Measurements from ENCODE around the gene SPTBN5.

The SPTBN5 gene

DNA sequence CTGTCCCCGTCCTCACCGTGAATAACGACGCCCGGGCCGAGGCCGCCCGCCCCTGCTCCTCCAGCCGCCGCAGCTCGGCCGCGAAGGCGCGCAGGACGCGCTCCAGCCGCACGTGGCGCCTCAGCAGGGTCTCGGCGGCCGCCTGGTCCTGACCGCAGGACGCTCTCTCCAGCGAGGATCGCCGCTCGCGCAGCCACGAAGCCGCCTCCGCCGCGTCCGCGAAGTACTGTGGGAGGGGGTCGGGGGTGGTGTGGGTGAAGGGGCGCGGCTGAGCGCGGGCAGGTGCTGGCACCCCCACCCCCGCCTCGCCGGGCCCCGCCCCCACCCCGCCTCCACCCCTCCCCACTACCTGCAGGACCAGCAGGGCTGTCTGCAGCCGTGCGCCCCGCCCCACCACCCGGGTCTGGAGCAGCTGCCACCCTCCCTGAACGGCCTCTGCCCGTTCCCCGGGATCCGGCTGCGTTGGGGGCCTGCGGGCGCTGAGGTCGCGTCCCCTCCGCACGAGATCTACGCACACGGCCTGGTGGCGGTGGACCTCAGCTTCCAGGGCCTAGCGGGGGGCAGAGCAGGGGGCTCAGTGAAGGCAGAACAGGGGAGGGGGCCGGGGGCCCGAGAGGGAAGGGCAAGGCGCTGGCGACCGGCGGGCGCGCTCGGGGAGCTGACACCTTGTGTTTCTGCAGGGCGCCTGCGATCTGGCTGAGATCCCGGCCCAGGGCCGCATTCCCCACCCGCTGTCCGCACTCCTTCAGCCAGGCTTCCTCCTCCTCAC is 11.7 kb downstream of the SPTBN5 start:
- H3K4me3 ChIP-seq (ENCODE audit: low read length), result no peak overlapping the region
- H2AFZ ChIP-seq (ENCODE audit: low read length), result no peak overlapping the region
- no peak overlapping the region for H3K27ac ChIP-seq (ENCODE audit: low read length)
- no peaks in the 10 kb centered on the region for H3K4me1 ChIP-seq (ENCODE audit: low read length)
- no peaks in the 10 kb centered on the region for H3K36me3 ChIP-seq (replicated peaks; ENCODE audit: insufficient read depth, low read length)
- no peak overlapping the region for H3K9ac ChIP-seq (ENCODE audit: low read length)
- H3K4me2 ChIP-seq (ENCODE audit: low read depth, low read length), result no peak overlapping the region
- no peaks in the 10 kb centered on the region for H4K20me1 ChIP-seq (ENCODE audit: insufficient read depth, low read length)
- no peaks in the 10 kb centered on the region for H3K9me2 ChIP-seq (replicated peaks; ENCODE audit: insufficient read depth, low read length)
- H3K9me3 ChIP-seq (replicated peaks; ENCODE audit: insufficient read depth, low read length), result no peaks in the 10 kb centered on the region
- DNase-seq, result no peak
- TF ChIP-seq EZH2phosphoT487 (IDR thresholded peaks at IDR 0.05; ENCODE audit: low read length) (no peak), EZH2 (optimal IDR thresholded peaks at IDR 0.05; ENCODE audit: low read depth, low read length) (no peak)
- TF ChIP-seq, protein P1, sequence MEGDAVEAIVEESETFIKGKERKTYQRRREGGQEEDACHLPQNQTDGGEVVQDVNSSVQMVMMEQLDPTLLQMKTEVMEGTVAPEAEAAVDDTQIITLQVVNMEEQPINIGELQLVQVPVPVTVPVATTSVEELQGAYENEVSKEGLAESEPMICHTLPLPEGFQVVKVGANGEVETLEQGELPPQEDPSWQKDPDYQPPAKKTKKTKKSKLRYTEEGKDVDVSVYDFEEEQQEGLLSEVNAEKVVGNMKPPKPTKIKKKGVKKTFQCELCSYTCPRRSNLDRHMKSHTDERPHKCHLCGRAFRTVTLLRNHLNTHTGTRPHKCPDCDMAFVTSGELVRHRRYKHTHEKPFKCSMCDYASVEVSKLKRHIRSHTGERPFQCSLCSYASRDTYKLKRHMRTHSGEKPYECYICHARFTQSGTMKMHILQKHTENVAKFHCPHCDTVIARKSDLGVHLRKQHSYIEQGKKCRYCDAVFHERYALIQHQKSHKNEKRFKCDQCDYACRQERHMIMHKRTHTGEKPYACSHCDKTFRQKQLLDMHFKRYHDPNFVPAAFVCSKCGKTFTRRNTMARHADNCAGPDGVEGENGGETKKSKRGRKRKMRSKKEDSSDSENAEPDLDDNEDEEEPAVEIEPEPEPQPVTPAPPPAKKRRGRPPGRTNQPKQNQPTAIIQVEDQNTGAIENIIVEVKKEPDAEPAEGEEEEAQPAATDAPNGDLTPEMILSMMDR (IDR thresholded peaks at IDR 0.05; ENCODE audit: low read length), result no peak
- no peaks in the 10 kb centered on the region for H3F3A ChIP-seq (ENCODE audit: insufficient read depth, low read length)
- H3K27me3 ChIP-seq (replicated peaks; ENCODE audit: insufficient read depth, low read length), result no peaks in the 10 kb centered on the region; the same call in 1 of the 2 replicates
- H3K79me2 ChIP-seq (ENCODE audit: low read length), result no peaks in the 10 kb centered on the region

DNA sequence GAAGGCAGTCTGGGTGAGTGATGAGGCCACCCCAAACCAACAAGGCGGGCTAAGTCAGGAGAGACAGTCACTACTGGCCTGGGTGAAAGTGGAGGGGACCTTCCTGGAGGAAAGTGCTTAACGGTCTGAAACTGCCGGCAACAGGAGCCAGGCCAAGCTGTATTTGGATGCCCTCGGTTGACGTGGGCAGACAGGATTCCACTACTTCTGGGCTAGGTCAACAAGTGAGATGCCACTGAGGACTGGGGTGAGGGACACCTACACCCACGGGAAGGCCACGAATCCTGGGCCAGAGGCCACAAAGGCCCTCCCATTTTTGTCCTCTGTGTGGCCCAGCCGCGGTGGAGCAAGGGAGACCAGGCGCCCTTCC is 12.3 kb downstream of the SPTBN5 start:
- no peak overlapping the region for H3K4me2 ChIP-seq (ENCODE audit: low read depth, low read length)
- H3K4me1 ChIP-seq (ENCODE audit: low read length), result no peaks in the 10 kb centered on the region
- H3F3A ChIP-seq (ENCODE audit: insufficient read depth, low read length), result no peaks in the 10 kb centered on the region
- no peak overlapping the region for H3K4me3 ChIP-seq (ENCODE audit: low read length)
- H3K9me2 ChIP-seq (replicated peaks; ENCODE audit: insufficient read depth, low read length), result no peaks in the 10 kb centered on the region
- H3K27ac ChIP-seq (ENCODE audit: low read length), result no peak overlapping the region
- H2AFZ ChIP-seq (ENCODE audit: low read length), result no peak overlapping the region
- H3K79me2 ChIP-seq (ENCODE audit: low read length), result no peaks in the 10 kb centered on the region
- H3K9me3 ChIP-seq (replicated peaks; ENCODE audit: insufficient read depth, low read length), result no peaks in the 10 kb centered on the region
- no peak for DNase-seq
- TF ChIP-seq, protein P1 (IDR thresholded peaks at IDR 0.05; ENCODE audit: low read length), result no peak
- TF ChIP-seq EZH2phosphoT487 (IDR thresholded peaks at IDR 0.05; ENCODE audit: low read length) (no peak), EZH2 (optimal IDR thresholded peaks at IDR 0.05; ENCODE audit: low read depth, low read length) (no peak)
- no peaks in the 10 kb centered on the region for H3K36me3 ChIP-seq (replicated peaks; ENCODE audit: insufficient read depth, low read length)
- no peaks in the 10 kb centered on the region; the same call in 1 of the 2 replicates for H3K27me3 ChIP-seq (replicated peaks; ENCODE audit: insufficient read depth, low read length)
- no peaks in the 10 kb centered on the region for H4K20me1 ChIP-seq (ENCODE audit: insufficient read depth, low read length)
- no peak overlapping the region for H3K9ac ChIP-seq (ENCODE audit: low read length)

DNA sequence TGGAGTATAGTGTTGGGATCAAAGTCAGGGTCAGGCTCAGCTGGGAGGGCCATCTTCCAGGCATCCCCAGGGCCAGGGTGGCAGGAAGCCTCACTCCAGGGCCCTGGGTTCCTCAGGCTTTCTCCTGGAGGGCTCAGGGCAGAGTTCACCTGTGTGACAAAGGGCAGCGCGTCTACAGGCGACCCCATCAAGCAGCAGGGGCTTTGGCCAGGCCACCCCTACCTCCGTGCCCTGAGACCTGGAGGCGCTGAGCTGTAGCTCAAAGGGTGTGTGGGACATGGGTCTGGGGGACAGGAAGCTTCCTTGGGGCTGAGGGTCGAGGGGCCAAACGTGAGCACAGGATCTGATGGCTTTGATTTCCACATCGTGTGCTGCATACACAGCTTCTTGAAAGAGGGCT is 12.8 kb downstream of the SPTBN5 start:
- Histone ChIP-seq H3K79me2 (ENCODE audit: low read length) (no peaks in the 10 kb centered on the region), H3K4me2 (ENCODE audit: low read depth, low read length) (no peak overlapping the region), H3K9me2 (replicated peaks; ENCODE audit: insufficient read depth, low read length) (no peaks in the 10 kb centered on the region), H3K9ac (ENCODE audit: low read length) (no peak overlapping the region), H3K4me3 (ENCODE audit: low read length) (no peak overlapping the region), H4K20me1 (ENCODE audit: insufficient read depth, low read length) (no peaks in the 10 kb centered on the region), H3F3A (ENCODE audit: insufficient read depth, low read length) (no peaks in the 10 kb centered on the region), H3K4me1 (ENCODE audit: low read length) (no peaks in the 10 kb centered on the region), H3K27me3 (replicated peaks; ENCODE audit: insufficient read depth, low read length) (peaks cover 4% of the 10 kb centered on the region; the same call in 1 of the 2 replicates), H3K27ac (ENCODE audit: low read length) (no peak overlapping the region), H2AFZ (ENCODE audit: low read length) (no peak overlapping the region), H3K9me3 (replicated peaks; ENCODE audit: insufficient read depth, low read length) (no peaks in the 10 kb centered on the region), H3K36me3 (replicated peaks; ENCODE audit: insufficient read depth, low read length) (no peaks in the 10 kb centered on the region)
- TF ChIP-seq, protein P1 (IDR thresholded peaks at IDR 0.05; ENCODE audit: low read length), result no peak
- TF ChIP-seq EZH2 (optimal IDR thresholded peaks at IDR 0.05; ENCODE audit: low read depth, low read length) (no peak), EZH2phosphoT487 (IDR thresholded peaks at IDR 0.05; ENCODE audit: low read length) (no peak)
- DNase-seq, result no peak

All from MM.1S (cell line).